AG10803 (cell line): Measurements from ENCODE around the gene CMTM7.

Source experiments
- DNase-seq: peaks from one replicate; pipeline ENCODE4 v3.0.0; 2010; ENCODE audit warnings: low read depth
- H3K4me3 ChIP-seq: 2 replicates; pipeline ENCODE4 v1.5.1; 2011; ENCODE audit warnings: mild to moderate bottlenecking, low read length, control low read depth
- TF ChIP-seq, protein P1 (sequence below): conservative IDR thresholded peaks from 2 replicates; pipeline ENCODE4 v1.5.1; 2011; ENCODE audit warnings: mild to moderate bottlenecking, low read length, control low read depth, inconsistent platforms

The CMTM7 gene

DNA sequence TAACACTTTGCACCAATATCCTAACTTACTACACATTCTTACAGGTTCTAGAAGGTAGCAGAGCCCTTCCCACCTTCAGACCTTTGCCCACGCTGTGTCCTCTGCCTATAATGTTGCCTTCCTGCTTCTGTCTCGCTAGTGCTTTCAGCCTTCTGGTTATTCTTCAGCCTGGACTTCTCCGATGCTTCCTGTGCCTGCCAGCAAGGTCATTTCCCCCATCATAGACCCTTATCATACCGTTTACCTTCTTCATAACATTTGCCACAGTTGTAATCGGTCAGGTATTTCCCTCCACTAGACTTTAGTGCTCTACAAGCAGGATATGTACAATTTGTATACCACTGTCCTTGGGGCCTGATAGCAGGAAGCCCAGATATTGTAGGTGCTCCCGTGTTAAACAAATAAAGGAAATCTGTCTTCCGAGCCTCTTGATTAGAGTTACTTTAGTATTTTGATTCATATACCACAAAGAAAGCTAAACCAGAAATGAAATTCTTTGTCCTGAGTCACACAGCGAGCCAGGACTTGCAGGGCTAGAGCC lies 35.8 kb upstream of the CMTM7 start:
- DNase-seq, result no peak
- H3K4me3 ChIP-seq, result no peak overlapping the region
- TF ChIP-seq, protein P1, sequence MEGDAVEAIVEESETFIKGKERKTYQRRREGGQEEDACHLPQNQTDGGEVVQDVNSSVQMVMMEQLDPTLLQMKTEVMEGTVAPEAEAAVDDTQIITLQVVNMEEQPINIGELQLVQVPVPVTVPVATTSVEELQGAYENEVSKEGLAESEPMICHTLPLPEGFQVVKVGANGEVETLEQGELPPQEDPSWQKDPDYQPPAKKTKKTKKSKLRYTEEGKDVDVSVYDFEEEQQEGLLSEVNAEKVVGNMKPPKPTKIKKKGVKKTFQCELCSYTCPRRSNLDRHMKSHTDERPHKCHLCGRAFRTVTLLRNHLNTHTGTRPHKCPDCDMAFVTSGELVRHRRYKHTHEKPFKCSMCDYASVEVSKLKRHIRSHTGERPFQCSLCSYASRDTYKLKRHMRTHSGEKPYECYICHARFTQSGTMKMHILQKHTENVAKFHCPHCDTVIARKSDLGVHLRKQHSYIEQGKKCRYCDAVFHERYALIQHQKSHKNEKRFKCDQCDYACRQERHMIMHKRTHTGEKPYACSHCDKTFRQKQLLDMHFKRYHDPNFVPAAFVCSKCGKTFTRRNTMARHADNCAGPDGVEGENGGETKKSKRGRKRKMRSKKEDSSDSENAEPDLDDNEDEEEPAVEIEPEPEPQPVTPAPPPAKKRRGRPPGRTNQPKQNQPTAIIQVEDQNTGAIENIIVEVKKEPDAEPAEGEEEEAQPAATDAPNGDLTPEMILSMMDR, result no peak

DNA sequence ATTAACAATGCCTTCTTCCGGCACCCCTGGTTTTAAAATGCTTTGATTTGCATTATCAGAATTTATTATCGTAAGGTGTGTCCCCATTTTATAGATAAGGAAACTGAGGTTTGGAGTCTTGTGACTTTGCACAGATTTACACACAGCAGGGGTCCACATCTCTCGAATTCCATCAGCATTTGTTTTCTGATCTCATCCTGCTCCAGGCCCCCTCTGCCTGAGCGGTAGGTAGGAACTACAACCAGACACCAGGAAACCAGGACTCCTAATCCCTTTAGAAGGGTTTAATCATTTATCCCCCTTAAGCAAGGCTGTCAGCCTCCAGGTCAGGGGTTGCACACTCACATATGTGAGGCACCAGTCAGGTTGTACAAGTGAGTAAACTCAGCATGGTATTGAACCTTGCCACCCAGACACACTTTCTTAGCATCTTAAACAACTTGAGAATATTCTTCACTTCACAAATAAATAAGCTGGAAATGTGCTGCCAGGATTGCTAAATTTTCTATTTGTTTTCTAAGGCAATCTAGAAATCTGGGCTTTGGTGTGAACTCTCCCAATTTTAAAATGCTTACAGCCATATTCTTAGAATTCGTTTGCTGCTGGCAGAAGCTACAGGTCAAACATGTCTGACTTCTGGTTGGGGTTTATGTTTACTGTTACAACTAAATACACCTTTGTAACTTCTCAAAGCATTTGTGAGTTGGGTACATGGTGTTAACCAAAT lies 31.7 kb upstream of the CMTM7 start:
- no peak overlapping the region for H3K4me3 ChIP-seq
- DNase-seq, result no peak
- TF ChIP-seq, protein P1, result no peak

DNA sequence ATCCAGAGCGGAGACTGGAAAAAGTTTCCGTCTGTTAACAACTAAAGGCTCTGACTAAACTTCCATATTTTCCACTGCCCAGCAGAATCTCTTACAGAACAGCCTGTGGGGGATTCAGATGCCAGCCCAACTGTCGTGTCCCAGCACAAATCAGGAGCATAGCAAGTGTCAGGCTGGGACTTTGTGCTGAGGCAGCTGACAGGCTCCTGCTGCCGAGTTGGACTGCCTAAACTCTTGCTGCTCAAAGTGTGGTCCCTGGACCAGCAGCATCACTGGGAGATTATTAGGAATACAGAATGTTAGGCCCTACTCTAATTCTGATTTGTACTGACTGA lies 31.2 kb upstream of the CMTM7 start:
- TF ChIP-seq, protein P1, result no peak
- H3K4me3 ChIP-seq, result no peak overlapping the region
- no peak for DNase-seq

DNA sequence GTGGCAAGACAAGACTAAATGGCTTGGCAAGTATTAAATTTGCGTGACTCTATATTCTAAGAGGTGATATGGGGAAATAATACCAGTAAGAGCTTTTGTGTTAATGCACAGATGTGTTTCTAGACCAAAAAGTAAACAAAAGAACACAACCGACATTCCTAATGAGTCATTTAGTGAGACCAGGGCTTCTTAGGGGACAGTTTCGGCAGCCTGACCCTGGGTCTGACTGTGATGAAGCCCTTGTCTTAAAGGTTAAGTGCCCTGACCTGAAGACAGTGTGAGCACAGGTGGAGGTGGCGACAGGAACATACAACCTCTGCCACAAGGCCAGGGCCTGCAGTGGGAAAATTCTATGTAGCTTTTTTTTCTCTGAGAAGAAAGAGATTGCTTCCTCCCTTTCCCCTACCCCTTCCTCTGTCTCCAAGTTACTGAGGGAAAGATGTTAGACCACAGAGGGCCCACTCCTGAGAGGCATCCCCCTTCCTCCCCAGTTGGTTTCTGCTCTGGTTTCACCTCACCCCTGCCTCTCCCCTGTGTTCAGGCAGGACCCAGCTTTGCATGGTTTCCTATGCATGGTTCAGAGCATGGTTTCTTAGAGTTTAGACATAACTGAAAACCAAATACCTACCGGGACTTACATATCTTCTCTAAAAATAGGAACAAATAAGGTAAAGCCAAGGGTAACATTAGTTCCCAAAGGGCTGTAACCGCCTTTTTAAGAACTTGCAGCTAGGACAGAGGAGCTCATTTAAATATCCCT lies 24.8 kb upstream of the CMTM7 start:
- no peak overlapping the region for H3K4me3 ChIP-seq
- DNase-seq, result no peak
- TF ChIP-seq, protein P1, result no peak

DNA sequence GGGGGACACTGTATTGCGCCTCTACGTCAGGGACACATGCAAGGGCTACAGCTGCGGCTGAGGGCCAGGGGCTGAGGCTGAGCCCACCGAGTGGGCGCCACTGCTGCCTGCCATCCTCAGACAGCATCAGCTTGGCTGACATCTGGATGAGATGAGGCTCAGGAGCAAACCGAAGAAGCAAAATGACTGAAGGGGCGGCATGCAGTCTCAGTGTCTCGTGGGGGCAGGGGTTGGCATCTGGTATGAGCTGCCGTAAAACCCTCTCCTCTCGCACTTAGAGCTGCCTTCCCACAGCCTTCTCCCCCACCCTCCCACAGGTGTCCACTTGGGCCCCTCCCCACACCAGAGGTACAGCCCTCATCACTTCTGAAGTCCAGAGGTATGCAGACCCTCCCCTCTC lies 24.2 kb upstream of the CMTM7 start:
- DNase-seq, result no peak
- TF ChIP-seq, protein P1, result no peak
- no peak overlapping the region for H3K4me3 ChIP-seq

DNA sequence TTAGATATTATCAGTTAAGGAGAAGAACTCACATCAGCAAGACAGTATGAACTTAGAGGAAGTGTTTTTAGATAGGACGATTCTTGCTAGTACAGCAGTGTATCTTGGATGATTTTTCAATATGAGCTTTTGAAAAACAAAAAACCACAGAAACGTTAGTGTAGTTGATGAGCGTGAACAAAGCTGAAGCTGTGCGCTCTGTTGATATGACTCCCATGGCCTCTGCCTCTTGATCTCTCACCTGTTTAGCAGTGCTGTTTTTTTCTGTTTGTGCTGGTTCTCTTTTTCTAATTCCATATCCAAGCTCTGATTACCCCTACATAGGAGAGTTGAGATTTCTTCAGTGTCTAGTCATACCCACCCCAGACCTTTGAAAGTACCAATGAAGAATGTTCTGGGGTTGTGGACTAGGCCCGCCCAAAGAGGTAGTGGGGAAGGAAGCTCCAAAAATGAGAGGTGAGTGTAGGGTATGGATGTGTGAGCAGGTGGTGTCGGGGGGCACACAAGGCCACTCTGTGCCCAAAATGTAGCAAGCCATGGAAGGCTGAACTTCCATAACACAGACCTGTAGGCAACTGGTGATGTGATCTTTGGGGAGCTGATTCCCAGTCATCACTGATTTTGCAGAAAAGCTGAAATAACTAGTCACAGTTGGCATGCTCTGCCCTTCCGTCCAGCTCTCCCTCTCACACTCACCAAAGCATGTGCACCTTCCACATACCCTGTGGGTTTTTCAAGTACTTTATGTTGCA lies 20.0 kb upstream of the CMTM7 start:
- H3K4me3 ChIP-seq, result no peak overlapping the region
- TF ChIP-seq, protein P1, result no peak
- no peak for DNase-seq

DNA sequence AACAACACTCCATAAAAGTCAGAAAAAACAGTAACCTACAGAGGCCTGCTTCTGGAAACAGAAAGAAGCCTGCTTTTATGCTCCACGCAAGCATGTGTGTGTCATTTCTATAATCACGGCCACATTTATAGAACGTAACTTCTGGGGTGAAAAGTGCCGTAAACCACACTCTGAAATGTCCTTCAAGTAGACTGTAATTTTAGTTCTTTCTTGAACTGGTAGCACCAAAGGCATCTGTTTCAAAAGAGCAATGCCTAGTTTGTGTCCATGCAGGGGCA lies 19.5 kb upstream of the CMTM7 start:
- TF ChIP-seq, protein P1, result no peak
- no peak for DNase-seq
- no peak overlapping the region for H3K4me3 ChIP-seq
